Pancreas (tissue), 10 donors: ENCODE data around the gene IGLON5. TPM values are rescaled to one million over a fixed set of nuclear protein-coding genes. Genes with fewer than 3 reads are reported as not detected.
A peak's percentile ranks its signal among the peaks of the same experiment; 100 is the strongest.

Experiments
- ATAC-seq, 4 donors: fragments of 200-7000 bp; cut with Tn5 transposase; one replicate each; pipeline versions ENCODE4 v1.8.0 to v1.9.1; 2020; ENCODE audit warnings: mild to moderate bottlenecking in 4 of 4, moderate library complexity in 4 of 4
- DNase-seq, 6 donors: peaks; one replicate each; pipeline ENCODE4 v3.0.0-alpha.2; 2020
- FAIRE-seq: peaks from 2 replicates; lab custom pipeline; 2012; peaks lifted over from hg19 to GRCh38; lab: Jason Lieb, UNC
- H3K27ac ChIP-seq, 4 donors: fragments of 200-600 bp; sonication (generic); 1 replicate in 3 of 4; 2 replicates in 1 of 4; pipeline versions ENCODE4 v1.5.0 to v1.8.0; 2020
- H3K27me3 ChIP-seq, 4 donors: fragments of 200-600 bp; one replicate each; pipeline ENCODE4 v1.8.0; 2021
- H3K36me3 ChIP-seq, 3 donors: fragments of 200-600 bp; sonication (generic) in 1 of 3; one replicate each; pipeline versions ENCODE4 v1.5.0 to v1.8.0; 2020 to 2021
- H3K4me1 ChIP-seq, 3 donors: fragments of 200-600 bp; one replicate each; pipeline ENCODE4 v1.8.0; 2021
- H3K4me3 ChIP-seq, 4 donors: fragments of 200-600 bp; sonication (generic) in 2 of 4; one replicate each; pipeline versions ENCODE4 v1.5.0 to v1.8.0; 2020 to 2021
- H3K9me3 ChIP-seq, 4 donors: fragments of 200-600 bp; one replicate each; pipeline ENCODE4 v1.8.0; 2021
- CTCF ChIP-seq, 4 donors: fragments of 200-600 bp; sonication (generic) in 3 of 4; IDR thresholded peaks; one replicate each; pipeline versions ENCODE4 v1.5.0 to v1.8.0; 2021; ENCODE audit warnings: antibody characterized with exemption in 4 of 4
- WGBS, 2 donors: extraction: QIAGEN DNeasy Blood & Tissue Kit; methylation state at CpG; one replicate each; pipeline ENCODE4 v1.1.7; 2013; 5-methylcytosine and 5-hydroxymethylcytosine counted together
- intact Hi-C, 3 donors: fragments of 100-400 bp; cut with DNase I; formaldehyde crosslinking; loops; one replicate each; pipeline versions ENCODE4 v1.11.1 to v1.14.2; 2022
- polyA plus RNA-seq, 2 donors: library from polyadenylated mRNA; stranded (reverse); fragments of 200-250 nt; gene quantifications; one replicate each; pipeline ENCODE4 v1.2.3, GENCODE V29; 2013
- total RNA-seq, 6 donors: library from RNA; stranded (reverse); fragmentation: NEBNext Ultra II Directional in 4 of 6; extraction: Animal tissue kit (Norgen Biotek cat#: 25700) in 4 of 6; gene quantifications; one replicate each; pipeline versions ENCODE4 v1.2.1 to v1.2.4, GENCODE V29; 2021 to 2023
- donor health status: healthy with polysubstance abuse.
- donor health status: DM: no; HTN: no; CAD: no; lungs with moderate emphysema.
- donor health status: DM: no; HTN: no; CAD: no.
- donor health status: control.
- donor health status: control.
- donor health status: Bipolar disorder and iron deficiency.
- donor health status: DM: yes; HTN: yes; CAD: no.
- donor health status: DM: no; HTN: no; CAD: no.
- donor health status: DM: no; HTN: no; CAD: no.
- donor health status: DM: yes; HTN: yes; CAD: no.

IGLON5 gene
- total and polyA plus RNA-seq, 8 donors, result 0.06 to 0.09 (median 0.07) TPM; not detected in 4

GRCh38 chr19:51325161-51325976 is 13.9 kb downstream of the IGLON5 start:
- no peak for FAIRE-seq

GRCh38 chr19:51326216-51327065 is 15.0 kb downstream of the IGLON5 start:
- intact Hi-C loops, result no loop called here
- Histone ChIP-seq H3K4me1 (peaks cover 0 to 4% (median 0%) of the 10 kb centered on the region in 3 donors), H3K36me3 (no peaks in the 10 kb centered on the region), H3K9me3 (no peaks in the 10 kb centered on the region), H3K4me3 (no peak overlapping the region), H3K27me3 (peaks cover 0 to 13% (median 3%) of the 10 kb centered on the region in 4 donors), H3K27ac (no peak overlapping the region)
- ATAC-seq (no peak), DNase-seq (no peak), FAIRE-seq (no peak)
- TF ChIP-seq CTCF (IDR thresholded peaks at IDR 0.05), result no peak
- 12 to 13% methylated on average over 30 to 36 of the region's 36 CpGs for WGBS, 2 donors

More at GRCh38 chr19:51325161-51325976, 13.9 kb downstream of the IGLON5 start:
- Histone ChIP-seq H3K4me1 (peaks cover 0 to 4% (median 0%) of the 10 kb centered on the region in 3 donors), H3K27me3 (peaks cover 0 to 13% (median 3%) of the 10 kb centered on the region in 4 donors), H3K27ac (no peak overlapping the region), H3K9me3 (no peaks in the 10 kb centered on the region), H3K36me3 (no peaks in the 10 kb centered on the region), H3K4me3 (no peak overlapping the region)
- no peak for TF ChIP-seq CTCF (IDR thresholded peaks at IDR 0.05)
- 57 to 69% methylated on average over 24 to 26 of the region's 26 CpGs for WGBS, 2 donors
- ATAC-seq (no peak), DNase-seq (no peak)
- intact Hi-C loops, result no loop called here

- peaks cover 0 to 4% (median 0%) of the 10 kb centered on the region in 3 donors for H3K4me1 ChIP-seq
- no peaks in the 10 kb centered on the region for H3K36me3 ChIP-seq
- TF ChIP-seq CTCF (IDR thresholded peaks at IDR 0.05), result no peak
- 3 to 5% methylated on average over 65 to 75 of the region's 75 CpGs for whole genome bisulfite sequencing, 2 donors
- intact Hi-C loops, result no loop called here
- peaks cover 0 to 13% (median 3%) of the 10 kb centered on the region in 4 donors for H3K27me3 ChIP-seq
- ATAC-seq (peak; percentile 53 to 93 (median 73)), FAIRE-seq (no peak), DNase-seq (peak in 2 of 6 donors; percentile 28 to 39)
- H3K9me3 ChIP-seq, result no peaks in the 10 kb centered on the region
- no peak overlapping the region for H3K27ac ChIP-seq
- H3K4me3 ChIP-seq, result no peak overlapping the region
These were observed 15.9 kb downstream of the IGLON5 start for GRCh38 chr19:51327066-51328001.

- no peak for FAIRE-seq
- Histone ChIP-seq H3K27ac (no peak overlapping the region), H3K9me3 (no peaks in the 10 kb centered on the region), H3K36me3 (no peaks in the 10 kb centered on the region), H3K4me3 (no peak overlapping the region), H3K4me1 (peaks cover 0 to 4% (median 0%) of the 10 kb centered on the region in 3 donors), H3K27me3 (peaks cover 0 to 13% (median 3%) of the 10 kb centered on the region in 4 donors)
- no peak for TF ChIP-seq CTCF (IDR thresholded peaks at IDR 0.05)
- WGBS, 2 donors, result 66 to 77% methylated on average over 5 of the region's 5 CpGs
- DNase-seq, result no peak
- intact Hi-C loops, result no loop called here
- no peak for ATAC-seq
These were observed 18.0 kb downstream of the IGLON5 start for GRCh38 chr19:51329411-51329810.
